Measurements from ENCODE around the gene FBXW12.
"Not testable (repeated sequence)": the region's sequence is repeated elsewhere in the genome, so short reads cannot be mapped to it uniquely, and the experiment has no call there.

The FBXW12 gene

GRCh38 chr3:48387634-48388033 is 15.6 kb downstream of the FBXW12 start:
- DNase-seq: no peak

GRCh38 chr3:48388966-48389365 is 16.9 kb downstream of the FBXW12 start:
- no peak for DNase-seq

GRCh38 chr3:48394391-48394790 is 22.4 kb downstream of the FBXW12 start:
- no peak for DNase-seq

GRCh38 chr3:48395714-48396113 is 23.7 kb downstream of the FBXW12 start:
- DNase-seq: no peak

- no peak for DNase-seq
Measured at GRCh38 chr3:48397767-48398681, 26.0 kb downstream of the FBXW12 start.

- no peak for DNase-seq
Measured at GRCh38 chr3:48398701-48399386, 26.8 kb downstream of the FBXW12 start.

- no peak for DNase-seq
Measured at GRCh38 chr3:48399387-48400172, 27.6 kb downstream of the FBXW12 start.

- DNase-seq: no peak
Measured at GRCh38 chr3:48400824-48401433, 28.9 kb downstream of the FBXW12 start.

- DNase-seq: not testable (repeated sequence)
Measured at GRCh38 chr3:48401434-48401901, 29.4 kb downstream of the FBXW12 start.

GRCh38 chr3:48402281-48402732 is 30.3 kb downstream of the FBXW12 start:
- no peak for DNase-seq

GRCh38 chr3:48402907-48403306 is 30.9 kb downstream of the FBXW12 start:
- DNase-seq: no peak

GRCh38 chr3:48403533-48404439 is 31.8 kb downstream of the FBXW12 start:
- DNase-seq: no peak

GRCh38 chr3:48404440-48405342 is 32.7 kb downstream of the FBXW12 start:
- no peak for DNase-seq

GRCh38 chr3:48405343-48405881 is 33.4 kb downstream of the FBXW12 start:
- no peak for DNase-seq

GRCh38 chr3:48405971-48406370 is 34.0 kb downstream of the FBXW12 start:
- DNase-seq: no peak

GRCh38 chr3:48406443-48407431 is 34.7 kb downstream of the FBXW12 start:
- DNase-seq: no peak

GRCh38 chr3:48407542-48408099 is 35.6 kb downstream of the FBXW12 start:
- no peak for DNase-seq

- no peak for DNase-seq
Measured at GRCh38 chr3:48408823-48409281, 36.8 kb downstream of the FBXW12 start.

Measured in NCI-H748 treated with DMSO at 0.1 percent for 48 hours (cell line).